GM12878 (cell line): Measurements from ENCODE around the gene RRBP1. TPM values are rescaled to one million over a fixed set of nuclear protein-coding genes. Genes with fewer than 3 reads are reported as not detected.

Experiments
- ATAC-seq: fragments of 200-7000 bp; cut with Tn5 transposase; 3 replicates; pipeline ENCODE4 v1.9.1; 2020; ENCODE audit warnings: mild to moderate bottlenecking, moderate library complexity
- BruUV-seq: library from RNA; stranded (reverse); fragments of 400-500 nt; replicated peaks from 2 replicates; lab custom pipeline; 2021; lab: Mats Ljungman, UMichigan
- CTCF ChIA-PET: fragments of 300-600 bp; sonication (Branson Sonifier 250); formaldehyde crosslinking; extraction: SDS; loops from one replicate; lab custom pipeline; 2021; ENCODE audit warnings: inconsistent platforms; lab: Yijun Ruan, JAX
- POLR2A ChIA-PET: fragments of 350-600 bp; formaldehyde crosslinking; extraction: SDS; loops from one replicate; lab custom pipeline; 2021; ENCODE audit warnings: inconsistent platforms; lab: Charles Lee
- RAD21 ChIA-PET: fragments of 300-600 bp; sonication (Branson Sonifier 250); formaldehyde crosslinking; loops from one replicate; lab custom pipeline; 2023; ENCODE audit warnings: antibody characterized with exemption; ENCODE audit not compliant: unreplicated experiment; lab: Charles Lee
- SMC1A ChIA-PET: fragments of 300-600 bp; sonication (Branson Sonifier 250); formaldehyde crosslinking; loops from one replicate; lab custom pipeline; 2023; ENCODE audit not compliant: unreplicated experiment, uncharacterized antibody; lab: Charles Lee
- DNase-seq: peaks from one replicate; pipeline ENCODE4 v3.0.0-alpha.2; 2011; ENCODE audit warnings: low read depth, low spot score
- FAIRE-seq: peaks from 3 replicates; lab custom pipeline; 2011; peaks lifted over from hg19 to GRCh38; lab: Jason Lieb, UNC
- H2AFZ ChIP-seq: 2 replicates; pipeline ENCODE4 v1.6.0; 2011; ENCODE audit warnings: low read depth, low read length, control low read depth; ENCODE audit not compliant: control insufficient read depth
- H3K27ac ChIP-seq: 2 replicates; pipeline ENCODE4 v1.5.1; 2011; ENCODE audit warnings: control low read depth; ENCODE audit not compliant: control insufficient read depth, insufficient read depth
- H3K27me3 ChIP-seq, 2 experiments: replicated peaks in 1 of 2; 2 replicates each; pipeline versions ENCODE4 v1.6.0 to v1.6.1; 2011; ENCODE audit warnings: low read length in 1 of 2; ENCODE audit not compliant: control insufficient read depth in 2 of 2, insufficient read depth in 2 of 2
- H3K36me3 ChIP-seq, 2 experiments: 2 replicates each; pipeline ENCODE4 v1.5.1; 2011; ENCODE audit warnings: low read length in 1 of 2; ENCODE audit not compliant: control insufficient read depth in 2 of 2, insufficient read depth in 2 of 2
- H3K4me1 ChIP-seq: 2 replicates; pipeline ENCODE4 v1.6.1; 2011; ENCODE audit warnings: mild to moderate bottlenecking, low read length, moderate library complexity, mixed read lengths; ENCODE audit not compliant: control insufficient read depth, insufficient read depth
- H3K4me2 ChIP-seq: 2 replicates; pipeline ENCODE4 v1.6.0; 2011; ENCODE audit warnings: control low read depth; ENCODE audit not compliant: control insufficient read depth, insufficient read depth
- H3K4me3 ChIP-seq: fragments of 200-600 bp; sonication (generic); 2 replicates; pipeline ENCODE4 v1.5.1; 2016
- H3K79me2 ChIP-seq: 2 replicates; pipeline ENCODE4 v1.6.0; 2011; ENCODE audit warnings: low read length; ENCODE audit not compliant: control insufficient read depth, insufficient read depth
- H3K9ac ChIP-seq: 2 replicates; pipeline ENCODE4 v1.8.0; 2011; ENCODE audit warnings: low read length, control low read depth, mixed read lengths; ENCODE audit not compliant: control insufficient read depth, insufficient read depth
- H3K9me3 ChIP-seq: replicated peaks from 3 replicates; pipeline ENCODE4 v1.5.1; 2011; ENCODE audit warnings: mild to moderate bottlenecking, low read length; ENCODE audit not compliant: control insufficient read depth, insufficient read depth
- H4K20me1 ChIP-seq: 2 replicates; pipeline ENCODE4 v1.6.0; 2011; ENCODE audit not compliant: control insufficient read depth, insufficient read depth
- CREM ChIP-seq: IDR thresholded peaks from 2 replicates; pipeline ENCODE4 v1.6.1; 2014; ENCODE audit warnings: antibody characterized with exemption, low read depth
- ESRRA ChIP-seq: IDR thresholded peaks from 2 replicates; pipeline ENCODE4 v1.6.1; 2012; ENCODE audit warnings: mild to moderate bottlenecking, low read length, improper control_type of control experiment
- EZH2 ChIP-seq: IDR thresholded peaks from 2 replicates; pipeline ENCODE4 v1.6.1; 2012; ENCODE audit warnings: low read depth, mild to moderate bottlenecking, control low read depth, inconsistent platforms, low read length, borderline replicate concordance; ENCODE audit not compliant: control insufficient read depth
- JUND ChIP-seq: IDR thresholded peaks from 2 replicates; pipeline ENCODE4 v1.6.1; 2012; ENCODE audit warnings: low read depth, mild to moderate bottlenecking, low read length, improper control_type of control experiment, moderate library complexity
- MYB ChIP-seq: fragments of 150-350 bp; IDR thresholded peaks from 2 replicates; pipeline ENCODE4 v1.6.1; 2014; ENCODE audit warnings: mild to moderate bottlenecking, low read depth, low read length, borderline replicate concordance
- MYC ChIP-seq: IDR thresholded peaks from 2 replicates; pipeline ENCODE4 v1.6.1; 2011; ENCODE audit warnings: mild to moderate bottlenecking, low read length, moderate library complexity, inconsistent platforms; ENCODE audit not compliant: insufficient read depth, insufficient replicate concordance, insufficient read length, severe bottlenecking
- NBN ChIP-seq: fragments of 450-650 bp; IDR thresholded peaks from 2 replicates; pipeline ENCODE4 v1.6.1; 2016
- NFIC ChIP-seq: IDR thresholded peaks from 2 replicates; pipeline ENCODE4 v1.6.1; 2012; ENCODE audit warnings: low read depth, mild to moderate bottlenecking, inconsistent platforms, low read length, moderate library complexity
- NFYB ChIP-seq: IDR thresholded peaks from 2 replicates; pipeline ENCODE4 v1.6.1; 2011; ENCODE audit warnings: low read depth, mild to moderate bottlenecking, low read length, improper control_type of control experiment, moderate library complexity; ENCODE audit not compliant: insufficient read depth
- NR2F1 ChIP-seq: fragments of 450-650 bp; conservative IDR thresholded peaks from 2 replicates; pipeline ENCODE4 v1.6.1; 2017; ENCODE audit warnings: mild to moderate bottlenecking
- PML ChIP-seq: IDR thresholded peaks from 2 replicates; pipeline ENCODE4 v1.6.1; 2012; ENCODE audit warnings: low read length, inconsistent platforms
- SMAD1 ChIP-seq: fragments of 450-650 bp; IDR thresholded peaks from 2 replicates; pipeline ENCODE4 v1.6.1; 2018; ENCODE audit warnings: mild to moderate bottlenecking, low read depth; ENCODE audit not compliant: partially characterized antibody
- SREBF1 ChIP-seq: IDR thresholded peaks from 2 replicates; pipeline ENCODE4 v1.6.1; 2012; ENCODE audit warnings: mild to moderate bottlenecking, low read length
- WRNIP1 ChIP-seq: IDR thresholded peaks from 2 replicates; pipeline ENCODE4 v1.6.1; 2011; ENCODE audit warnings: low read depth, low read length, improper control_type of control experiment, borderline replicate concordance
- ZNF24 ChIP-seq: fragments of 450-650 bp; IDR thresholded peaks from 2 replicates; pipeline ENCODE4 v1.6.1; 2017; ENCODE audit warnings: antibody characterized with exemption, mild to moderate bottlenecking
- WGBS: methylation state at CpG from one replicate; pipeline ENCODE4 v1.1.6; 2016; ENCODE audit warnings: low lambda C conversion rate; ENCODE audit not compliant: insufficient replicate concordance, insufficient coverage; ENCODE audit errors: missing lambda C conversion rate; 5-methylcytosine and 5-hydroxymethylcytosine counted together
- in situ Hi-C: fragments of 300-500 bp; cut with MboI; formaldehyde crosslinking; loops from 9 replicates; pipeline ENCODE4 v1.14.3; 2018; ENCODE audit warnings: mixed read lengths
- intact Hi-C: fragments of 100-400 bp; cut with micrococcal nuclease; formaldehyde crosslinking; loops from one replicate; pipeline ENCODE4 v1.14.2; 2022; ENCODE audit not compliant: unreplicated experiment
- polyA plus RNA-seq, 11 experiments: library from polyadenylated mRNA; depleted of rRNA in 4 of 11; unstranded in 6 of 11; stranded (reverse) in 5 of 11; fragments of >200 nt; fragmentation: Nextera tagmentation in 4 of 11; fragmentation: Illumina TruSeq in 1 of 11; extraction: Ambion mirVana in 4 of 11; extraction: Trizol in 1 of 11; gene quantifications; 1 replicate in 1 of 11; 2 replicates in 10 of 11; pipeline versions ENCODE4 v1.2.1 to v1.2.3, GENCODE V29; 2011 to 2016; ENCODE audit warnings: inconsistent platforms in 2 of 11, missing spikeins in 2 of 11, low read depth in 1 of 11
- total RNA-seq, 4 experiments: library from RNA; depleted of rRNA in 3 of 4; stranded (reverse); fragments of >200 nt in 3 of 4; fragmentation: Illumina TruSeq in 1 of 4; extraction: Trizol in 1 of 4; gene quantifications; 2 replicates each; pipeline versions ENCODE4 v1.2.1 to v1.2.3, GENCODE V29; 2013 to 2021
- TF ChIP-seq, protein P1 (sequence below): fragments of 150-350 bp; IDR thresholded peaks from 2 replicates; pipeline ENCODE4 v1.6.1; 2014; ENCODE audit warnings: mild to moderate bottlenecking, low read depth, low read length

The RRBP1 gene
- total and polyA plus RNA-seq, 10 of the 15 experiments (the other 5 are each of a cell fraction or from before 2014, with no cell fraction given): 1.2 to 57.4 (median 24.6) TPM

DNA sequence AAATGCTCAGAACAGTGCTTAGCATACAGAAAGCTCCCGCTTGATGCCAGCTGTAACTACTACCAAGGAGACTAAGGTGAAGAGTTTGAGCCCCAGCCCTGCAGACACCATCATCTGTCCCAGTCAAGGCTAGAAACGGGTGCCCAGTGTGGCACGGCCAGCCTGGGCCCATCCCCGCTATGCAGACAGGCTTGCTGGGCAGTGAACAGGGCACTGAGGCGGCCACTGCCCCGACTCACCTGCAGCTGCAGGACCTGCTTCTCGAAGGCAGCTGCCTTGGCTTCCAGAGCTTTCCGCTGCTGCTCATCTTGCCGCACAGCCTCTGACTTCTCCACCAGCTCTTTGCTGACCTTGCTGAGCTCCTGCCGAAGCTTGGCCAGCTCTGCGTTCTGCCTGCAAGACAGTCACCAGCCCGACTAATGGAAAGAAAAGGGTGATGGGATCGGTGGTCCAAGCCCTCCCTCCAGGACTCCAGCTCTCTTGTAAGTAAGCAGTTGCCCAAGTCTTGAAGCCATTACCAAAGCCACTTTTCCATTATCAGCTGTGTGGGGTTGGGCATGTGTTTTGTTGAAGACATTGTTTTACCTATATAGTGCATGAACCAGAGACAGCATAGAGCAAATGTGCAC, 48.7 kb downstream of the RRBP1 start:
- H3K79me2 ChIP-seq: no peaks in the 10 kb centered on the region
- SMC1A ChIA-PET: no interaction called here
- no peaks in the 10 kb centered on the region for H3K9me3 ChIP-seq
- DNase-seq (no peak), FAIRE-seq (no peak), ATAC-seq (no peak)
- no peak overlapping the region for H3K4me2 ChIP-seq
- H3K27me3 ChIP-seq: no peaks in the 10 kb centered on the region
- H3K4me1 ChIP-seq: no peaks in the 10 kb centered on the region
- intact Hi-C loops: no loop called here
- H3K9ac ChIP-seq: no peak overlapping the region
- BruUV-seq: no TSS peak
- H3K36me3 ChIP-seq: peaks cover 23 to 24% of the 10 kb centered on the region in 2 experiments
- no peaks in the 10 kb centered on the region for H4K20me1 ChIP-seq
- 92% methylated on average over 13 of the region's 13 CpGs for WGBS
- CTCF ChIA-PET: no interaction called here
- no peak overlapping the region for H3K4me3 ChIP-seq
- TF ChIP-seq NBN (no peak), SREBF1 (no peak), MYC (no peak), WRNIP1 (no peak), MYB (no peak), NFIC (no peak), NFYB (no peak), ZNF24 (no peak), ESRRA (no peak), NR2F1 (no peak), CREM (no peak), JUND (no peak), PML (no peak), EZH2 (no peak), SMAD1 (no peak)
- TF ChIP-seq, protein P1, sequence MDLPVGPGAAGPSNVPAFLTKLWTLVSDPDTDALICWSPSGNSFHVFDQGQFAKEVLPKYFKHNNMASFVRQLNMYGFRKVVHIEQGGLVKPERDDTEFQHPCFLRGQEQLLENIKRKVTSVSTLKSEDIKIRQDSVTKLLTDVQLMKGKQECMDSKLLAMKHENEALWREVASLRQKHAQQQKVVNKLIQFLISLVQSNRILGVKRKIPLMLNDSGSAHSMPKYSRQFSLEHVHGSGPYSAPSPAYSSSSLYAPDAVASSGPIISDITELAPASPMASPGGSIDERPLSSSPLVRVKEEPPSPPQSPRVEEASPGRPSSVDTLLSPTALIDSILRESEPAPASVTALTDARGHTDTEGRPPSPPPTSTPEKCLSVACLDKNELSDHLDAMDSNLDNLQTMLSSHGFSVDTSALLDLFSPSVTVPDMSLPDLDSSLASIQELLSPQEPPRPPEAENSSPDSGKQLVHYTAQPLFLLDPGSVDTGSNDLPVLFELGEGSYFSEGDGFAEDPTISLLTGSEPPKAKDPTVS: no peak
- H2AFZ ChIP-seq: no peak overlapping the region
- in situ Hi-C loops: no loop called here
- POLR2A ChIA-PET: no interaction called here
- RAD21 ChIA-PET: no interaction called here
- H3K27ac ChIP-seq: no peak overlapping the region
